Measurements from ENCODE around the gene GZMM. TPM values are rescaled to one million over a fixed set of nuclear protein-coding genes. Genes with fewer than 3 reads are reported as not detected.
A peak's percentile ranks its signal among the peaks of the same experiment; 100 is the strongest.

Gene GZMM
- total and polyA plus RNA-seq, 2 experiments from 2014 or later = 0.29 TPM; not detected in 1

DNA sequence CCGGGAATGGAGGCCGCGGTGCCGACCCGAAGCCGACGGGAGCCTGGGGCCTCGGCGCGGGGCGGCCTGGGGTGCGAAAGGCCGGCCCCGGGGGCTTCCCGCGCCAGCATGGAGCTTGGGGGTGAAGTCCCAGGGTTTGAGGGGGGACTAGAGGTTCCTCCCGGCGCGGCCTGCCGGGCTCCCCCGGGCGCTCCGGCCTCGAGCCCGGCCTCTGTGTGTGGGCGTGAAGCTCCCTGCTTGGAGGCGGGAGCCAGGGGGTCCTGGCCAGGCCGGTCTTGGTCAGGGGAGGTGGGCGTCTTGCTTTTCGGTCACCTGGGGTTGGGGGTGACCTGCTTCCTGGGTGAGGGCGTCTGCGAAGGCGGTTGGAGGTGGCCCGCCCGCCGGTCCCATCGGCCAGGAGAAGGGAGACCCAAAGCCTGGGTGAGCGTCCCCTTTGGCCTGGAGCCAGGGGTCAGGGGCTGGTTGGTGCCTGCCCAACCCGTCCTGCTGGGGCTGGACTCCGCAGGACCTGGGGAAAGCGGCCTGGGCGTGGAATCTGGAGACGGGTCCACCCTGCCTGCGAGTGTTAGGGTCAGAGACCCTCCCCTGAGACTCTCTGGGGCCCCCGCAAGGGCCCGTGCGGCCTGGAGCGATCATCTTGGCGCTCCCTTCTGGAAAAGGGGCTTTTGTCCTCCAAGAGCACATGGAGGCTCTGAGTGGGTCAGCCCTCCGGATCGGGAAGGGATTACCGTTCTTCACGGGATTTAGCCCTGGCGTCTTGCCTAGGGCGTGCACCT lies 29.1 kb downstream of the GZMM start (continued):
- TF ChIP-seq, protein P1, sequence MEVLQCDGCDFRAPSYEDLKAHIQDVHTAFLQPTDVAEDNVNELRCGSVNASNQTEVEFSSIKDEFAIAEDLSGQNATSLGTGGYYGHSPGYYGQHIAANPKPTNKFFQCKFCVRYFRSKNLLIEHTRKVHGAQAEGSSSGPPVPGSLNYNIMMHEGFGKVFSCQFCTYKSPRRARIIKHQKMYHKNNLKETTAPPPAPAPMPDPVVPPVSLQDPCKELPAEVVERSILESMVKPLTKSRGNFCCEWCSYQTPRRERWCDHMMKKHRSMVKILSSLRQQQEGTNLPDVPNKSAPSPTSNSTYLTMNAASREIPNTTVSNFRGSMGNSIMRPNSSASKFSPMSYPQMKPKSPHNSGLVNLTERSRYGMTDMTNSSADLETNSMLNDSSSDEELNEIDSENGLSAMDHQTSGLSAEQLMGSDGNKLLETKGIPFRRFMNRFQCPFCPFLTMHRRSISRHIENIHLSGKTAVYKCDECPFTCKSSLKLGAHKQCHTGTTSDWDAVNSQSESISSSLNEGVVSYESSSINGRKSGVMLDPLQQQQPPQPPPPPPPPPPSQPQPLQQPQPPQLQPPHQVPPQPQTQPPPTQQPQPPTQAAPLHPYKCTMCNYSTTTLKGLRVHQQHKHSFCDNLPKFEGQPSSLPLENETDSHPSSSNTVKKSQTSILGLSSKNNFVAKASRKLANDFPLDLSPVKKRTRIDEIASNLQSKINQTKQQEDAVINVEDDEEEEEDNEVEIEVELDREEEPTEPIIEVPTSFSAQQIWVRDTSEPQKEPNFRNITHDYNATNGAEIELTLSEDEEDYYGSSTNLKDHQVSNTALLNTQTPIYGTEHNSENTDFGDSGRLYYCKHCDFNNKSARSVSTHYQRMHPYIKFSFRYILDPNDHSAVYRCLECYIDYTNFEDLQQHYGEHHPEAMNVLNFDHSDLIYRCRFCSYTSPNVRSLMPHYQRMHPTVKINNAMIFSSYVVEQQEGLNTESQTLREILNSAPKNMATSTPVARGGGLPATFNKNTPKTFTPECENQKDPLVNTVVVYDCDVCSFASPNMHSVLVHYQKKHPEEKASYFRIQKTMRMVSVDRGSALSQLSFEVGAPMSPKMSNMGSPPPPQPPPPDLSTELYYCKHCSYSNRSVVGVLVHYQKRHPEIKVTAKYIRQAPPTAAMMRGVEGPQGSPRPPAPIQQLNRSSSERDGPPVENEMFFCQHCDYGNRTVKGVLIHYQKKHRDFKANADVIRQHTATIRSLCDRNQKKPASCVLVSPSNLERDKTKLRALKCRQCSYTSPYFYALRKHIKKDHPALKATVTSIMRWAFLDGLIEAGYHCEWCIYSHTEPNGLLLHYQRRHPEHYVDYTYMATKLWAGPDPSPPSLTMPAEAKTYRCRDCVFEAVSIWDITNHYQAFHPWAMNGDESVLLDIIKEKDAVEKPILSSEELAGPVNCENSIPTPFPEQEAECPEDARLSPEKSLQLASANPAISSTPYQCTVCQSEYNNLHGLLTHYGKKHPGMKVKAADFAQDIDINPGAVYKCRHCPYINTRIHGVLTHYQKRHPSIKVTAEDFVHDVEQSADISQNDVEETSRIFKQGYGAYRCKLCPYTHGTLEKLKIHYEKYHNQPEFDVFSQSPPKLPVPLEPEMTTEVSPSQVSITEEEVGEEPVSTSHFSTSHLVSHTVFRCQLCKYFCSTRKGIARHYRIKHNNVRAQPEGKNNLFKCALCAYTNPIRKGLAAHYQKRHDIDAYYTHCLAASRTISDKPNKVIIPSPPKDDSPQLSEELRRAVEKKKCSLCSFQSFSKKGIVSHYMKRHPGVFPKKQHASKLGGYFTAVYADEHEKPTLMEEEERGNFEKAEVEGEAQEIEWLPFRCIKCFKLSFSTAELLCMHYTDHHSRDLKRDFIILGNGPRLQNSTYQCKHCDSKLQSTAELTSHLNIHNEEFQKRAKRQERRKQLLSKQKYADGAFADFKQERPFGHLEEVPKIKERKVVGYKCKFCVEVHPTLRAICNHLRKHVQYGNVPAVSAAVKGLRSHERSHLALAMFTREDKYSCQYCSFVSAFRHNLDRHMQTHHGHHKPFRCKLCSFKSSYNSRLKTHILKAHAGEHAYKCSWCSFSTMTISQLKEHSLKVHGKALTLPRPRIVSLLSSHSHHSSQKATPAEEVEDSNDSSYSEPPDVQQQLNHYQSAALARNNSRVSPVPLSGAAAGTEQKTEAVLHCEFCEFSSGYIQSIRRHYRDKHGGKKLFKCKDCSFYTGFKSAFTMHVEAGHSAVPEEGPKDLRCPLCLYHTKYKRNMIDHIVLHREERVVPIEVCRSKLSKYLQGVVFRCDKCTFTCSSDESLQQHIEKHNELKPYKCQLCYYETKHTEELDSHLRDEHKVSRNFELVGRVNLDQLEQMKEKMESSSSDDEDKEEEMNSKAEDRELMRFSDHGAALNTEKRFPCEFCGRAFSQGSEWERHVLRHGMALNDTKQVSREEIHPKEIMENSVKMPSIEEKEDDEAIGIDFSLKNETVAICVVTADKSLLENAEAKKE (CRISPR knock-in tag; IDR thresholded peaks at IDR 0.05) = no peak

DNA sequence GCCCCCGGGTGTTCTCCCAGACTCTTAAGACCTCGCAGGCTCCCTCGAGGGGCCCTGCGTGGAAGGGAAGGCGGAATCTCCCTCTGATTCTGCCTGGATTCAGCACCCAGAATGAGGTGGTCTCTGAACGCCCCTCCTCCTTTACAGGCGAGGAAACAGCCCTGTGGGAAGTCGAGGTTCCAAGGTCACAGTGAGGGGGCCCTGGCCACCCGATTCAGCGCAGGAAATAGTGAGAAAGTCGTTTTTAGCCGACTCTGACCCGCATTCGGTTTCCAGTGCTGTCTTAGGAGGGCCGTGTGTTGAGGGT lies 29.6 kb downstream of the GZMM start:
- H3K27ac Mint-ChIP-seq = peak overlapping the region; percentile 75
- peaks cover 15% of the 10 kb centered on the region for H3F3A ChIP-seq (replicated peaks; ENCODE audit: low read depth)
- peak overlapping the region; percentile 96 for H3K4me3 ChIP-seq
- H3K27me3 Mint-ChIP-seq (ENCODE audit: insufficient read depth, low read depth, poor library complexity) = peaks cover 42% of the 10 kb centered on the region
- ATAC-seq = no peak
- peaks cover 18% of the 10 kb centered on the region for H3K4me1 ChIP-seq (ENCODE audit: insufficient read depth)
- peak overlapping the region; percentile 90 for H3K4me3 Mint-ChIP-seq
- H2AFZ ChIP-seq = no peak overlapping the region
- no peaks in the 10 kb centered on the region for H3K36me3 ChIP-seq (ENCODE audit: insufficient read depth)
- H3K27me3 ChIP-seq (ENCODE audit: insufficient read depth) = no peaks in the 10 kb centered on the region
- peaks cover 33% of the 10 kb centered on the region for H3K36me3 Mint-ChIP-seq (ENCODE audit: low read depth)
- peak; percentile 9 for DNase-seq (ENCODE audit: low spot score)
- peaks cover 16% of the 10 kb centered on the region for H3K9me3 Mint-ChIP-seq
- peak overlapping the region; percentile 51; the same call in 1 of the 2 replicates for H3K27ac ChIP-seq (ENCODE audit: low read depth)
- H4K20me1 ChIP-seq (replicated peaks; ENCODE audit: insufficient read depth) = peaks cover 41% of the 10 kb centered on the region
- no peaks in the 10 kb centered on the region for H3K9me2 ChIP-seq (ENCODE audit: insufficient read depth)
- H3K79me2 ChIP-seq (replicated peaks; ENCODE audit: insufficient read depth) = peaks cover 61% of the 10 kb centered on the region
- H3K4me1 Mint-ChIP-seq = peaks cover 29% of the 10 kb centered on the region
- H3K4me2 ChIP-seq = peak overlapping the region; percentile 100
- no peak for TF ChIP-seq POLR2AphosphoS5 (IDR thresholded peaks at IDR 0.05; ENCODE audit: low read depth)
- TF ChIP-seq ZNF331 (CRISPR knock-in tag; IDR thresholded peaks at IDR 0.05; ENCODE audit: low read depth) = no peak
- TF ChIP-seq EZH2 (IDR thresholded peaks at IDR 0.05; ENCODE audit: low read depth, unreplicated experiment) = no peak
- TF ChIP-seq CTCF (conservative IDR thresholded peaks at IDR 0.05; ENCODE audit: low read depth in 2 of 2) = no peak
- no peak for TF ChIP-seq EZH2phosphoT487 (IDR thresholded peaks at IDR 0.05; ENCODE audit: unreplicated experiment)
- TF ChIP-seq, protein P2, sequence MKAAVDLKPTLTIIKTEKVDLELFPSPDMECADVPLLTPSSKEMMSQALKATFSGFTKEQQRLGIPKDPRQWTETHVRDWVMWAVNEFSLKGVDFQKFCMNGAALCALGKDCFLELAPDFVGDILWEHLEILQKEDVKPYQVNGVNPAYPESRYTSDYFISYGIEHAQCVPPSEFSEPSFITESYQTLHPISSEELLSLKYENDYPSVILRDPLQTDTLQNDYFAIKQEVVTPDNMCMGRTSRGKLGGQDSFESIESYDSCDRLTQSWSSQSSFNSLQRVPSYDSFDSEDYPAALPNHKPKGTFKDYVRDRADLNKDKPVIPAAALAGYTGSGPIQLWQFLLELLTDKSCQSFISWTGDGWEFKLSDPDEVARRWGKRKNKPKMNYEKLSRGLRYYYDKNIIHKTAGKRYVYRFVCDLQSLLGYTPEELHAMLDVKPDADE (IDR thresholded peaks at IDR 0.05) = no peak
- TF ChIP-seq, protein P3, sequence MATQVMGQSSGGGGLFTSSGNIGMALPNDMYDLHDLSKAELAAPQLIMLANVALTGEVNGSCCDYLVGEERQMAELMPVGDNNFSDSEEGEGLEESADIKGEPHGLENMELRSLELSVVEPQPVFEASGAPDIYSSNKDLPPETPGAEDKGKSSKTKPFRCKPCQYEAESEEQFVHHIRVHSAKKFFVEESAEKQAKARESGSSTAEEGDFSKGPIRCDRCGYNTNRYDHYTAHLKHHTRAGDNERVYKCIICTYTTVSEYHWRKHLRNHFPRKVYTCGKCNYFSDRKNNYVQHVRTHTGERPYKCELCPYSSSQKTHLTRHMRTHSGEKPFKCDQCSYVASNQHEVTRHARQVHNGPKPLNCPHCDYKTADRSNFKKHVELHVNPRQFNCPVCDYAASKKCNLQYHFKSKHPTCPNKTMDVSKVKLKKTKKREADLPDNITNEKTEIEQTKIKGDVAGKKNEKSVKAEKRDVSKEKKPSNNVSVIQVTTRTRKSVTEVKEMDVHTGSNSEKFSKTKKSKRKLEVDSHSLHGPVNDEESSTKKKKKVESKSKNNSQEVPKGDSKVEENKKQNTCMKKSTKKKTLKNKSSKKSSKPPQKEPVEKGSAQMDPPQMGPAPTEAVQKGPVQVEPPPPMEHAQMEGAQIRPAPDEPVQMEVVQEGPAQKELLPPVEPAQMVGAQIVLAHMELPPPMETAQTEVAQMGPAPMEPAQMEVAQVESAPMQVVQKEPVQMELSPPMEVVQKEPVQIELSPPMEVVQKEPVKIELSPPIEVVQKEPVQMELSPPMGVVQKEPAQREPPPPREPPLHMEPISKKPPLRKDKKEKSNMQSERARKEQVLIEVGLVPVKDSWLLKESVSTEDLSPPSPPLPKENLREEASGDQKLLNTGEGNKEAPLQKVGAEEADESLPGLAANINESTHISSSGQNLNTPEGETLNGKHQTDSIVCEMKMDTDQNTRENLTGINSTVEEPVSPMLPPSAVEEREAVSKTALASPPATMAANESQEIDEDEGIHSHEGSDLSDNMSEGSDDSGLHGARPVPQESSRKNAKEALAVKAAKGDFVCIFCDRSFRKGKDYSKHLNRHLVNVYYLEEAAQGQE (IDR thresholded peaks at IDR 0.05; ENCODE audit: unreplicated experiment) = no peak
- no peak for TF ChIP-seq ZNF114 (CRISPR knock-in tag; IDR thresholded peaks at IDR 0.05)
- no peak for TF ChIP-seq JUNB (IDR thresholded peaks at IDR 0.05; ENCODE audit: unreplicated experiment)
- TF ChIP-seq NANOG (IDR thresholded peaks at IDR 0.05; ENCODE audit: borderline replicate concordance) = no peak
- no peak for TF ChIP-seq STAT1 (IDR thresholded peaks at IDR 0.05; ENCODE audit: unreplicated experiment)

All from GM23338 (cell line).